Measurements from ENCODE around the gene RNF208. TPM values are rescaled to one million over a fixed set of nuclear protein-coding genes. Genes with fewer than 3 reads are reported as not detected.

The RNF208 gene
- polyA plus RNA-seq, 1 donor from 2014 or later: 1.5 TPM

DNA sequence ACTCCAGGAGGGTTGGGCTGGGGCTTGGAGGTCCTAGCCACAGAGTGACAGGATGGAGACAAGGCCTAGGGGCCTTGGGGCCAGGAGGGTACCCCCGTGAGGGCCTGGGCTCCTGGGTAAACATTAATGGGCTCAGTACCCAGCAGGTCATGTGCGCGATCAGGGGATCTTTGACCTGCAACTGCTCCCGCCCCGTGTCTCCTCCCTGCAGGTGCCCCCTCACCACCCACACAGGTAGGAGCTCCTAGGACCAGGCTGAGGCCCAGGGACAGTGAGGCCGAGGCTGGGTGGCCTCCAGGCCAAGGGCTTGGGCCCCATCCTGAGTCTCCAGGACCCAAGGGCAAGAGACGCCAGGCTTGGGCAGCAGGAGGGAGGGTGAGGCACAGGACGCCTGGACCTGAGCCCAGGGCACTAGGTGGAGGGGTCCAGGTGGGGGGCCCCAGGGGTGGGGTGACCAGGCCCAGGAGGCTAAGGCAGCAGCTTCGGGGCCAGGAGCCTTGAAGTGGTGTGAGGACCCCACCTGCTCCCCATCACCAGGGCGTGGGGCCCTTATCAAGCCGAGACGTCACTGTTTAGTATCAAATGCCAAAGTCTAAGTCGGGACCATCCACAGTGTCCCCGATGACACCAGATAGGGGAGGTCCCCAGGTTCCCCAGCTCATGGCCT lies 8.8 kb upstream of the RNF208 start, which contains the start of gene SLC34A3:
Gene SLC34A3 (plus strand): TSS at position 197 of the 667 bp plus-strand sequence. CDS start 802 bp downstream, outside the sequence.
- Histone ChIP-seq H3K27ac (ENCODE audit: low read length) (no peak within 1 kb of the TSS), H3K36me3 (ENCODE audit: insufficient read depth, low read length) (no peaks in the 10 kb centered on the region), H3K4me2 (ENCODE audit: low read length) (no peak within 1 kb of the TSS), H3K27me3 (ENCODE audit: insufficient read depth, low read depth, low read length) (no peaks in the 10 kb centered on the region), H3K9ac (ENCODE audit: low read length) (no peak within 1 kb of the TSS), H2AFZ (ENCODE audit: low read depth, low read length) (no peak within 1 kb of the TSS), H3K9me3 (ENCODE audit: low read length) (no peaks in the 10 kb centered on the region), H3F3A (ENCODE audit: insufficient read depth, low read length, poor library complexity, severe bottlenecking) (no peaks in the 10 kb centered on the region), H4K20me1 (ENCODE audit: insufficient read depth) (no peaks in the 10 kb centered on the region), H3K9me2 (ENCODE audit: insufficient read depth, low read length) (no peaks in the 10 kb centered on the region), H3K4me3 (ENCODE audit: low read length) (no peak within 1 kb of the TSS), H3K79me2 (replicated peaks; ENCODE audit: insufficient read depth, low read length) (no peaks in the 10 kb centered on the region)
- TF ChIP-seq, protein P1, sequence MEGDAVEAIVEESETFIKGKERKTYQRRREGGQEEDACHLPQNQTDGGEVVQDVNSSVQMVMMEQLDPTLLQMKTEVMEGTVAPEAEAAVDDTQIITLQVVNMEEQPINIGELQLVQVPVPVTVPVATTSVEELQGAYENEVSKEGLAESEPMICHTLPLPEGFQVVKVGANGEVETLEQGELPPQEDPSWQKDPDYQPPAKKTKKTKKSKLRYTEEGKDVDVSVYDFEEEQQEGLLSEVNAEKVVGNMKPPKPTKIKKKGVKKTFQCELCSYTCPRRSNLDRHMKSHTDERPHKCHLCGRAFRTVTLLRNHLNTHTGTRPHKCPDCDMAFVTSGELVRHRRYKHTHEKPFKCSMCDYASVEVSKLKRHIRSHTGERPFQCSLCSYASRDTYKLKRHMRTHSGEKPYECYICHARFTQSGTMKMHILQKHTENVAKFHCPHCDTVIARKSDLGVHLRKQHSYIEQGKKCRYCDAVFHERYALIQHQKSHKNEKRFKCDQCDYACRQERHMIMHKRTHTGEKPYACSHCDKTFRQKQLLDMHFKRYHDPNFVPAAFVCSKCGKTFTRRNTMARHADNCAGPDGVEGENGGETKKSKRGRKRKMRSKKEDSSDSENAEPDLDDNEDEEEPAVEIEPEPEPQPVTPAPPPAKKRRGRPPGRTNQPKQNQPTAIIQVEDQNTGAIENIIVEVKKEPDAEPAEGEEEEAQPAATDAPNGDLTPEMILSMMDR (IDR thresholded peaks at IDR 0.05; ENCODE audit: poor library complexity, severe bottlenecking): no peak
- TF ChIP-seq, protein P2, sequence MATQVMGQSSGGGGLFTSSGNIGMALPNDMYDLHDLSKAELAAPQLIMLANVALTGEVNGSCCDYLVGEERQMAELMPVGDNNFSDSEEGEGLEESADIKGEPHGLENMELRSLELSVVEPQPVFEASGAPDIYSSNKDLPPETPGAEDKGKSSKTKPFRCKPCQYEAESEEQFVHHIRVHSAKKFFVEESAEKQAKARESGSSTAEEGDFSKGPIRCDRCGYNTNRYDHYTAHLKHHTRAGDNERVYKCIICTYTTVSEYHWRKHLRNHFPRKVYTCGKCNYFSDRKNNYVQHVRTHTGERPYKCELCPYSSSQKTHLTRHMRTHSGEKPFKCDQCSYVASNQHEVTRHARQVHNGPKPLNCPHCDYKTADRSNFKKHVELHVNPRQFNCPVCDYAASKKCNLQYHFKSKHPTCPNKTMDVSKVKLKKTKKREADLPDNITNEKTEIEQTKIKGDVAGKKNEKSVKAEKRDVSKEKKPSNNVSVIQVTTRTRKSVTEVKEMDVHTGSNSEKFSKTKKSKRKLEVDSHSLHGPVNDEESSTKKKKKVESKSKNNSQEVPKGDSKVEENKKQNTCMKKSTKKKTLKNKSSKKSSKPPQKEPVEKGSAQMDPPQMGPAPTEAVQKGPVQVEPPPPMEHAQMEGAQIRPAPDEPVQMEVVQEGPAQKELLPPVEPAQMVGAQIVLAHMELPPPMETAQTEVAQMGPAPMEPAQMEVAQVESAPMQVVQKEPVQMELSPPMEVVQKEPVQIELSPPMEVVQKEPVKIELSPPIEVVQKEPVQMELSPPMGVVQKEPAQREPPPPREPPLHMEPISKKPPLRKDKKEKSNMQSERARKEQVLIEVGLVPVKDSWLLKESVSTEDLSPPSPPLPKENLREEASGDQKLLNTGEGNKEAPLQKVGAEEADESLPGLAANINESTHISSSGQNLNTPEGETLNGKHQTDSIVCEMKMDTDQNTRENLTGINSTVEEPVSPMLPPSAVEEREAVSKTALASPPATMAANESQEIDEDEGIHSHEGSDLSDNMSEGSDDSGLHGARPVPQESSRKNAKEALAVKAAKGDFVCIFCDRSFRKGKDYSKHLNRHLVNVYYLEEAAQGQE (IDR thresholded peaks at IDR 0.05; ENCODE audit: borderline replicate concordance): no peak
- no peak for TF ChIP-seq EZH2 (IDR thresholded peaks at IDR 0.05; ENCODE audit: borderline replicate concordance, insufficient read depth, low read length, poor library complexity, severe bottlenecking)
- TF ChIP-seq RAD21 (conservative IDR thresholded peaks at IDR 0.05): no peak
- TF ChIP-seq EP300 (conservative IDR thresholded peaks at IDR 0.05; ENCODE audit: poor library complexity, severe bottlenecking): no peak
- no peak for TF ChIP-seq POLR2AphosphoS5 (IDR thresholded peaks at IDR 0.05)
- TF ChIP-seq MXI1 (conservative IDR thresholded peaks at IDR 0.05; ENCODE audit: poor library complexity, severe bottlenecking): no peak
- TF ChIP-seq SMC3 (conservative IDR thresholded peaks at IDR 0.05; ENCODE audit: poor library complexity): no peak
- no peak for TF ChIP-seq TAF1 (IDR thresholded peaks at IDR 0.05; ENCODE audit: low read depth)

DNA sequence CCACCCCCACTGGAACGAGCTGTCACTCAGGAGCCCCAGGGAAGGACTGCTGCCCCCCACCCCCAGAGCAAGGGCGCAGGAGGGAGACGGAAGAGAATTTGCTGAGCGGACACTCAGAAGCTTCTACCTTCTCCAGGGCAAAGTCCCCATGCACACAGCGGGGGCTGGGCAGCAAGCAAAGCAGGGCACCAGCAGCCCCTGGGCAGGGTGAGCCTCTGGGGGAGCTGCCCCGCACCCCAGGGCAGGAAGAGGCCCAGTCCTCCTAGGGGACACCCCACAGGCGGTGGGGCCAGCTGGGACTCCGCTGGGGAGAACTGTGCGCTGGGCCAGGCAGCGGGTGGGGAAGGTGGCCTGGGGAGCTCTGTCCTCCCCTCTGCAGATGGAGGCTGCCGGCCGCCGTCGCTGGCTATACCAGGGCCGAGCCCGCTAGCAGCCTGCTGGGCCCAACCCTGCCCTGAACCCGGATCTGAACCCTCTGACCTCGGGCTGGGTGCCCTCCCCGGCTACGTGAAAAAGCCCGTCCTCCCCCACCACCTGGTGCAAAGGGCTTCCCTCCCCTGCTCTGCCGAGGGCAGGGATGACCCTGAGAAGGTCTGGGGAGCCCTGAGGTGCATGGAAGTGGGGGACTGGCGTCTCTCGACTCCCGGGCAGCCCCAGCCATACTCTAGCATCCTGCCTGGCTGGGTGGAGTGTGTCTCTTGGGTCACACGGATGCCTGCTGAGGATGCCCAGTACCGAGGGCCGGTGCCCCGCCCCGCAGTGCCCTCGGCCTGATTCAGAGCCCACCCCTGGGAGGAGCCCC lies 8.1 kb upstream of the RNF208 start:
- Histone ChIP-seq H3K9me2 (ENCODE audit: insufficient read depth, low read length) (no peaks in the 10 kb centered on the region), H3K27ac (ENCODE audit: low read length) (no peak overlapping the region), H3K4me2 (ENCODE audit: low read length) (no peak overlapping the region), H3K27me3 (ENCODE audit: insufficient read depth, low read depth, low read length) (no peaks in the 10 kb centered on the region), H3K79me2 (replicated peaks; ENCODE audit: insufficient read depth, low read length) (no peaks in the 10 kb centered on the region), H2AFZ (ENCODE audit: low read depth, low read length) (no peak overlapping the region), H4K20me1 (ENCODE audit: insufficient read depth) (no peaks in the 10 kb centered on the region), H3K36me3 (ENCODE audit: insufficient read depth, low read length) (no peaks in the 10 kb centered on the region), H3K9ac (ENCODE audit: low read length) (no peak overlapping the region), H3F3A (ENCODE audit: insufficient read depth, low read length, poor library complexity, severe bottlenecking) (no peaks in the 10 kb centered on the region), H3K4me3 (ENCODE audit: low read length) (no peak overlapping the region), H3K9me3 (ENCODE audit: low read length) (no peaks in the 10 kb centered on the region)
- TF ChIP-seq EZH2 (IDR thresholded peaks at IDR 0.05; ENCODE audit: borderline replicate concordance, insufficient read depth, low read length, poor library complexity, severe bottlenecking): no peak
- no peak for TF ChIP-seq TAF1 (IDR thresholded peaks at IDR 0.05; ENCODE audit: low read depth)
- TF ChIP-seq EP300 (conservative IDR thresholded peaks at IDR 0.05; ENCODE audit: poor library complexity, severe bottlenecking): no peak
- TF ChIP-seq, protein P2 (IDR thresholded peaks at IDR 0.05; ENCODE audit: borderline replicate concordance): no peak
- no peak for TF ChIP-seq SMC3 (conservative IDR thresholded peaks at IDR 0.05; ENCODE audit: poor library complexity)
- no peak for TF ChIP-seq POLR2AphosphoS5 (IDR thresholded peaks at IDR 0.05)
- TF ChIP-seq, protein P1 (IDR thresholded peaks at IDR 0.05; ENCODE audit: poor library complexity, severe bottlenecking): no peak
- no peak for TF ChIP-seq MXI1 (conservative IDR thresholded peaks at IDR 0.05; ENCODE audit: poor library complexity, severe bottlenecking)
- no peak for TF ChIP-seq RAD21 (conservative IDR thresholded peaks at IDR 0.05)
